HG02885 (cell line): Measurements from ENCODE around the gene ARHGEF4.

ENCODE experiments used
- ATAC-seq: cut with Tn5 transposase; IDR thresholded peaks from one replicate; pipeline ENCODE4 v1.9.1; 2021; ENCODE audit warnings: mild to moderate bottlenecking; ENCODE audit not compliant: unreplicated experiment, poor library complexity

ARHGEF4 gene

DNA sequence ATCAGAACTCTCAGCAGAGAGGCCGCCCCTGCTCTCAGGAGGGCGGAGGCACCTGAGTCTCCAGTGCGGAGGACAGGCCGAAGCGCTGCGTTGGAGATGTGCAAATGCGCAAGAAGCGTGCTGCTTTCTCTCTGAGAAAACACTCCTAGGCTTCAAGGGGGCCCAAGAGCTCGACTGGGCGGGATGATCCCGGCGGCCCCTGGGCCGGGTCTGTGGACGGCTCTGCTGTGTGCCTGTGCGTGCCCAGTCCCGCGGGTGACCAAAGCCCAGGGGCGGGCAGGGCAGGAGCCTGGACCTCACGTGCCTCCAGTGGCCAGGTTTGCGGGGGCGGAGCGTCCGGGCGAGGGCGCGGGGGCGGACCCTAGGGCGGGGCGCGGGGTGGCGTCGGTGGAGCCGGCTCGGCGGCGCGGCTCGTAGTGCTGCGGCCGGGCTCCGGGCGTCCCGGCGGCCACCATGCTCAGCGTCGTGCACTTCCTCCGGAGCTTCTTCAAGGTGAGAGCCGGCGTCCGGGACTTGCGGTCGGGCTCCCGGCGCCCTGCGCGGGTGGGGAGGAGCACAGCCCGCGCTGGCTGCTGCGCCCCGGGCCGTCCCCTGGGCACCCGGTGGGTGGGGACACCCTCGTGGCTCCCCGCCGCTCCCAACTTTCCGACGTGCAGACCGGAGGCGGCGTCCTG, at the start of gene ARHGEF4:
Gene ARHGEF4 (plus strand): TSS at position 414 of the 674 bp plus-strand sequence. CDS start 40 bp downstream, at position 454.
- ATAC-seq, result peak; percentile 50

DNA sequence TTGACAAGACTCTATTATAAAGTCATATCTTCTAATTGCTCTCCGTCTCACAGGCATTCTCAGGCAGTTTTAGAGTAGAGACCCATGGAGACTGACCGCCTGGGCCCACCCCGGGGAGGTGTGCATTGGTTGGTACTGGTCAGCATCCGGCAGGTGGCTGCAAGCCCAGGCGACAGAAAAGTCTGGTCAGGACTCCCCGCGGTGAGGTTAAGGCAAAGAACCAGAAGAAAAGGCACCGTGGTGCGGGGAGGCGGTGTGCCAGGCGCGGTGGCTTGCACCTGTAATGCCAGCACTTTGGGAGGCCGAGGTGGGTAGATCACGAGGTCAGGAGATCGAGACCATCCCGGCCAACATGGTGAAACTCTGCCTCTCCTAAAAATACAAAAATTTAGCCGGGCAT, 48.9 kb upstream of the ARHGEF4 start:
- ATAC-seq, result no peak

GRCh38 chr2:130790312-130790711, 46.4 kb upstream of the ARHGEF4 start:
- no peak for ATAC-seq

GRCh38 chr2:130790804-130791616, 45.7 kb upstream of the ARHGEF4 start:
- ATAC-seq, result no peak

DNA sequence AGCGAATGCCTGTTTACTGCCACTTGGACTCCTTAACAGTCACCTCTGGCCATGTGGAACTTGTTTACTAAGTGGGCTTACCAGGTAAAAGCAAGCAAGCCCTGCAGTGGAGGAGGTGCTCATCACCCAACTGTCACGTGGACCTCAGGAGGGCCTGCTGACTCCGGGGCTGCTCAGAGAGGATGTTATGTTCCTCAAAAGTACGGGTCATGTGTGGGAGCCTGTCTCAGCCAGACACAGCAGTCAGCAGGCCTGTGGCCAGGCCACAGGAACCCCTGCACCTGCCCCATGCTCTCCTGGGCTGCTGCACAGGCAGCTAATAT, 45.1 kb upstream of the ARHGEF4 start:
- peak; percentile 46 for ATAC-seq

GRCh38 chr2:130795431-130795830, 41.3 kb upstream of the ARHGEF4 start:
- ATAC-seq, result no peak

DNA sequence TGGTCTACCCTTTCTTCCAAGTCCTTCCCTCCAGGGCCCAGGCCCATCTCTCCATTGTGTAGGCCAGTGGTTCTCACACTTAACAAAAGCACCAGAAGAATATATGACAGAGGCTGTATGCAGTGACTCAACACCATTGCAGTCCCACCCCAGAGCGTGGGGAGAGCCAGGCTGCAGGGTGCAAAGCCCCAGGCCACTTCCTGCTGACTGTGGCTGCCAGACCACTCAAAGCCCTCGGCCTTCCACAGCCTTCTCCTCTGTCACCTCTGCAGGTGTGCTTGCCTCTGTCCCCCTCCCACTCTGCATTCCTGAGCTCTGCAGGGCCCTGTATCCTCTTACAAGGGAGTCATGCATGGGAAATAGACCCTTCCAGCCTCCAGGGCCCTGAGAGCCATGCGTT, 40.4 kb upstream of the ARHGEF4 start:
- no peak for ATAC-seq

DNA sequence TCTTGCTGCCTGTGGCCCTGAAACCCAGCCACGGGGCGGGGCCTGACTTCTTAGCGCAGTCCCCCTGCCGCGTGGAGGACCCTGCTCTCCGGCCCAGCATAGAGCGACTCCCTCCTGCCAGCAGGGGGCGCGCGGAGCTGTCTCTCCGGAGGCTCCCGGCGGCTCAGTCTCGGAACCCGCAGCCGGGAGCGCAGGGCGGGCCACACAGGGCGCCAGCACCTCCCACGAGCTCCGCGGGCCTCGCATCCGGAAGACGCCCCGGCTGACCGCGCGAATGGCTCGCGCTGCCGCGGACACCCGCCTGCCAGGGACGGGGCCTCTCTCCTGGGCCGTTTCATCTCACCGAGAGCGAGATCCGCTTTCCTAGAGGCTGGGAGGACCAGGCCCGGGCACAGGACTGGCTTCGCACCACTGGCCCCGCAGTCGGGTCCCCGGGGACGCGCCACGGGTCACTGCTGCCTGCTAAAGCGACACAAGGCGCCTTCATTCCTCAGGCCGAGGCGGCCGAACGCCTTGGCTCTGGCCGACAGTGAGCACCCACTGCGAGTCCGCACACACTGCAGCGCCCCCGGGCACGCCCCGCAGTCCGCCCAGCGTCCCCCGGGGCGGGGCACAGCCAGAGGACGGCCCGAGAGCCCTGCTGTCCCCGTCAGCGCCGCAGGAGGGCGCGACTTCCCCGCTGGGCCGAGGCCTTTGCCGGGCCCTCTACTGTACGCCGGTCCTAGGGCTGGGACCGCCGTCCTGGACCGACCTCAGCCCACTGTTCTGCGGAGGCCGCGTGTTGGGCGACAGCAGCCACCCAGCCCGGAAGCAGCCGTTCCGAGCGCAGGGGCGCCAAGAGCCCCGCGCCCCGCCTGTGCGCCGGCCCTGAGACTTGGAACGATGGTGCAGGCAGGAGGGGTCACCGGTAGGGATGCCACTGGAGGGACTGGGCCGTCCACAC, 39.0 kb upstream of the ARHGEF4 start:
- peak; percentile 92 for ATAC-seq

DNA sequence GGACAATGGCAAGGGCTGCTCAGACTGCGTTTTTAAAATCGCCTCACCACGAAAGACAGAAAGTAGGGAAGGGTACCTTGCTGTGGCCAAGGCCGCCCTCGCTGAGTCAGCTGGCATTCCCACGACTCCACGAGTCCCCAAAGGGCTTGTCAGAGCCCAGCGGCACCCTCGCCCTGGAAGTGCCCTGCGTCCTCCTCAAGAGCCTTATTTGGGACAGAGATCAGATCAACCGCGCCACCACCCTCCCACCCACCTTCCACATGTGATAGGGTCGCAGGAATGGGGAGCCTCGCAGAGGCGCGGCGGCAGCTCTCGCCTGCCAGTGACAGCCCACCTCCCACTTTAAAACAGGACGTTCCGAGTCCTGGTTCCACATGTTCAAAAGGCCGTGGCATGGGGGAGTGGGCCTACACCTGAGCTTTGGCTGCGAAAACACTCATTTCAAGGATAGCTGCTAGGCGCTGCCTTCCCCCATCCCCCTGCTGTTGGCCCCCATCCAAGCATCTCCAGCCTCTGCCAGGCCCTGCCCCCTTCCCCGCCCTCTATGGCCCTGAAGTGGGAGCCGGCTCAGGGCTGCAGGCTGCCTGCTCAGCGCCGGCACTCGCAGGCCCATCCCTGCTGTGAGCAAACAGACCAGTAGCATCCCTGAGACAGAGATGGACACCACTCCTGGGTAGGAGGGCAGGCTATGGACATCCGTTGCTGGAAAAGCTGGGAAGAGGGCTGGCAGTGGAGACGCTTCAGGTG, 38.1 kb upstream of the ARHGEF4 start:
- no peak for ATAC-seq

GRCh38 chr2:130799295-130799694, 37.4 kb upstream of the ARHGEF4 start:
- no peak for ATAC-seq

- no peak for ATAC-seq
These were observed 31.1 kb upstream of the ARHGEF4 start for GRCh38 chr2:130805613-130806012.

- ATAC-seq, result no peak
These were observed 30.3 kb upstream of the ARHGEF4 start for GRCh38 chr2:130806370-130806769.

DNA sequence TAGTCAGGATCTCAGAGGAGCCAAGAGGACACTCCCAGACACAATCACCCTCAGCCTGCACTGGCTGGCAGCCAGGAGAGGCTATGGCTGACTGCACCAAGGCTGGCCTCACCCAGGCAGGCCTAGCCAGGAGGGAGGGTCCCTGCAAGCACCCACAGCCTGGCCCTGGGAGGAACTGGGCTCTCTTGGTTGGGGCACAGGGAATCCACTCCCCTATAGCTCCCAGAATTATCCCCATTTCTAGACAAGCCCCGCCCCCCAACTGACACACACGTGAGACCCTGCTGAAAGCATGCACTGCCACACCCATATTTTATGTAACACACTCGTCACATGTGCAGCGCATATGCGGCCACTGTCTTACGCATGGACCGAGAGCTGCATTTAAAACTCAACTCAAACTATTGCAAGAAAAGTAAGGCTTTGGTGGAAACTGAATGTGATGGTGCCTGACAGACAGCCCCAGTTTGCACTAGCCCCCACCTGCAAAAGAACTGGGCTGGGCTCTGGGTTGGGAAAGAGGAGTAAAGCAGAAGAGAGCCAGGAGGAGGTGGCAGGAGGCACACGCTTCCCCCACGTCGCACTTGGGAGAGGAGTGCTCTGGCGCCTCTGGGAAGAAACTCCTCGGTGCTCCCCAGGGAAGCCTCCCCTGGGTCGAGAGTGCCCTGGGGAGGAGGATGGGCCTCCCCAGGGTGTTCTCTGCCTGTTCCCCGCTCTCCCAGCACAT, 28.9 kb upstream of the ARHGEF4 start:
- ATAC-seq, result no peak

- no peak for ATAC-seq
These were observed 28.0 kb upstream of the ARHGEF4 start for GRCh38 chr2:130808482-130809268.

DNA sequence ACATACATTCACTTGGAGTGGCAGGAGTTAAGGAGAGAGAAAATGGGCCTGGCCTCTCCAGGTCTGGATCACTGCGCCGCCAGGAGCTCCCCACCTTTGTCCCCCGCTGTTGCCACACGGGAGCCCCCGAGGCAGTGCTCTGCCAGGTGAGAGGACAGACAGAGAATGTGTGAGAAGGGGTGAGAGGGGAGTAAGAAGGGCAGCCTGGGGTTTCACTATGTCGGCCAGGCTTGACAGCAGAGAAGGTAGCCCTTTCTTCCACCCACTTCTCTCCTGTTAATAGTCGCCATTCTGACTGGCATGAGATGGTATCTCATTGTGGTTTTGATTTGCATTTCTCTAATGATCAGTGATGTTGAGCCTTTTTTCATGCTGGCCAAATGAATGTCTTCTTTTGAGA, 26.2 kb upstream of the ARHGEF4 start:
- no peak for ATAC-seq

DNA sequence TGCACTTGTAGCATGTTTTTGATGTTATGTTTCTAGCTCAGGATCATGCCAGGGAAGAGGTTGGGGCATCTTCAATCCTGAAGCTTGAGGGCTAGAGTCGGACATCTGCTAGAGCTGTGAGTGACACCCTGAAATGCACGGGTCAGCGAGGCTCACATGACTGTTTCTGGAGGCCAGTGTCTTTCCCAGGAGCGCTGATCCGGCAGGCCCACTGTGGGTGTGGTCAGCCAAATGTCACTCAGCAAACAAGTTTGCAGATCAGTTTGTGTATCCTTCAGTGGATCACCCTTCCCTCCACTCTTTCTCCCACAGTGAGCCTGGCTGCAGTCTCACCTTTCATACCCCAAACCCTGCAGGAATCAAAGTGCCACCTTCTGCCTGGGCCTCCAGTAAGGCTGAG, 23.0 kb upstream of the ARHGEF4 start:
- no peak for ATAC-seq

DNA sequence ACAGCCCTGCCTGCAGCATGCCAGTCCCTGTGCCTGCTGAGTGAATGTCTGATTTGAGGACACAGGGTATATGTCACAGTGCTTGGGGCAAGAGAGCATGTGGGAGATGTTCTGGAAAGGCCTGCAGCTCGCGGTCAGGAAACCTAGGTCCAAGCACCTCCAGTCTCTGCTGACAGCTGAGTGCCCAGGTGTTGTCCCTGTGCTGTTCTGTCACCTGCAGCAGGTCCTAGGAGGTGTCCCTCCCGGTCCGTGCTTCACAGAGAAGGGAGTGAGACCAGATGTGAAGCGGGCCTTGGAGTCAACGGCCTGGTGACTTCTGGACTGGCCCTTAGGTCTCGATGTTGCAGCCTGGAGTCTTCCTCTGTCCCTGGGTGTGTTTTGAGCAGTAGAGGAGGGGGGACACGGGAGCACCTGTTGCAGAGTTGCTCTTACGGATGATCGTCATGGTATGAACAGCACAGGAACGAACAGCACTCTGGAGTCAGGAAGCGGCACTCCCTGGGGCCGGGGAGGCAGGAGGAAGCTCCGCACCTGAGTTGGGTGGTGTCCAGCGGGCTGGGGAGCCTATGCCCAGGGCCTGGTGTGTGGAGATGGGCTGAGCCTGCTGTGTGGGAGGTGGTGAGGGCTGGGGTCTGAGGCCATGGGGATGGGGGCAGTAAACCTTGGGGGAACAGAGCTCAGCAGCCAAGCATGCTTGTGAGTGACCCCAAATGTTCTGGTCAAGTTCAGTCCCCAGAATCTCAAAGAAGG, 21.6 kb upstream of the ARHGEF4 start:
- ATAC-seq, result no peak

- ATAC-seq, result no peak
These were observed 17.9 kb upstream of the ARHGEF4 start for GRCh38 chr2:130818809-130819208.
